H4 (cell line): Measurements from ENCODE around the gene DISP1. TPM values are rescaled to one million over a fixed set of nuclear protein-coding genes. Genes with fewer than 3 reads are reported as not detected.
"Not testable (repeated sequence)": the region's sequence is repeated elsewhere in the genome, so short reads cannot be mapped to it uniquely, and the experiment has no call there.

Source experiments
- DNase-seq: peaks from one replicate; pipeline ENCODE4 v3.0.0-alpha.2; 2015; ENCODE audit warnings: low spot score
- total RNA-seq: library from RNA; depleted of rRNA; stranded (reverse); fragments of >200 nt; shearing (Covaris generic); gene quantifications from 2 replicates; pipeline ENCODE4 v1.2.3, GENCODE V29; 2014

Gene DISP1
- total RNA-seq, 1 experiment from 2014 or later = 3.8 TPM

- peak; percentile 81 for DNase-seq
Measured at GRCh38 chr1:222798116-222798515, 16.7 kb upstream of the DISP1 start.

- no peak for DNase-seq
Measured at GRCh38 chr1:222798975-222799374, 15.9 kb upstream of the DISP1 start.

GRCh38 chr1:222801067-222801466, 13.8 kb upstream of the DISP1 start:
- DNase-seq = no peak

DNA sequence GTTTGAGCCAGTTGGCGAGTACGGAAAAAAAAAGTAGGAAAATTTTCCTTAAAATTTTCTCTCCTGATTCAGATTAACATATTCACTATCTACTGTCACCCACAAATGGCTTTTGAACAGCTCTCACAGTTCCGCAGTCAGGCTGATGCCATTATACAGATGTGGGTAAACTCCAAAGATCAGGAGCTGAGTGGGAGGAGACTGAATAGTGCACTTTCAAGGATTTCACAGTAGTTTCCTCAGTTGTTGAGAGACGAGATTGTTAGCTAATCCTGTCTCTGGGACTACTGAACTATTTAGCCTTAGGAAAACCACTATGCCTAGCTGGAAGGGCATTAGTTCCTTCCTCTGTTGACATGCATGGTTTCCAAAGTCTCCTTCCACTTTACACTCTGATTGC, 3.2 kb upstream of the DISP1 start:
- no peak for DNase-seq

GRCh38 chr1:222813866-222814535, 838 bp upstream of the DISP1 start:
- no peak for DNase-seq

- DNase-seq = no peak
Measured at GRCh38 chr1:222815440-222815765, 564 bp downstream of the DISP1 start.

GRCh38 chr1:222817529-222817928, 2.7 kb downstream of the DISP1 start:
- DNase-seq = peak; percentile 79

- DNase-seq = no peak
Measured at GRCh38 chr1:222818171-222818570, 3.3 kb downstream of the DISP1 start.

GRCh38 chr1:222820171-222820712, 5.4 kb downstream of the DISP1 start:
- DNase-seq = no peak

DNA sequence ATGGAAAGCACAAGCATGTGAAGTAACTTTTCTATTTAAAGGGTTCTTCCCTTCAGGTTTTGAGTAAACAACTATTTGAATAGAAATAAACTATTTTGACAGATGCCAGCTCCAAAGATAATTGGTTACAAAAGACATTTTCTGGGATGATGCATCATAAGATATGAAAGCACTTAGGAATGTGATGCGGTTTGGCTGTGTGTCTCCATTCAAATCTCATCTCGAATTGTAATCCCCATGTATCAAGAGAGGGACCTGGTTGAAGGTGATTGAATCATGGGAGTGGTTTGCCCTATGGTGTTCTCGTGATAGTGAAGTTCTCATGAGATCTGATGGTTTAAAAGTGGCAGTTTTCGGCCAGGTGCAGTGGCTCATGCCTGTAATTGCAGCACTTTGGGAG, 6.4 kb downstream of the DISP1 start:
- no peak for DNase-seq

GRCh38 chr1:222823695-222824094, 8.9 kb downstream of the DISP1 start:
- DNase-seq = no peak

DNA sequence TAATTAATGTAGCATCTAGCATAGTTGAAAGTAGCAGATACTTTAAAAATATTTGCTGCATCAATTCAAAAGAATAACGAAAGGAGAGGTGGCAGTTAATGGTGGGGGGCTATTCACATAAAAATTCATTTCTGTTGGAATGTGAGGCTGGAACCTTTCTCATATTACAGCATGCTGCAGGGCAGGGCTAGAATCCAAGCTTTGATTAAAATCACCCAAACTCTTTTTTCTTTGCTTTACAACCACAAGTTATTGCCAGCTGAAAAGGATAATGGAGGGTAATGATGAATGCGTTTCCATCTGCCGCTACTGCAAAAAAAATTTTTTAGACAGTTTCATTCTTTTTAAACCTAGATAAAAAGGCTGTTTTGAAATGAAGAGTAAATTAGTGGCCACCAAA, 9.8 kb downstream of the DISP1 start:
- DNase-seq = peak; percentile 41

- DNase-seq = no peak
Measured at GRCh38 chr1:222828939-222829338, 14.1 kb downstream of the DISP1 start.

GRCh38 chr1:222829868-222830267, 15.0 kb downstream of the DISP1 start:
- peak; percentile 44 for DNase-seq

- no peak for DNase-seq
Measured at GRCh38 chr1:222833356-222833876, 18.6 kb downstream of the DISP1 start.

DNA sequence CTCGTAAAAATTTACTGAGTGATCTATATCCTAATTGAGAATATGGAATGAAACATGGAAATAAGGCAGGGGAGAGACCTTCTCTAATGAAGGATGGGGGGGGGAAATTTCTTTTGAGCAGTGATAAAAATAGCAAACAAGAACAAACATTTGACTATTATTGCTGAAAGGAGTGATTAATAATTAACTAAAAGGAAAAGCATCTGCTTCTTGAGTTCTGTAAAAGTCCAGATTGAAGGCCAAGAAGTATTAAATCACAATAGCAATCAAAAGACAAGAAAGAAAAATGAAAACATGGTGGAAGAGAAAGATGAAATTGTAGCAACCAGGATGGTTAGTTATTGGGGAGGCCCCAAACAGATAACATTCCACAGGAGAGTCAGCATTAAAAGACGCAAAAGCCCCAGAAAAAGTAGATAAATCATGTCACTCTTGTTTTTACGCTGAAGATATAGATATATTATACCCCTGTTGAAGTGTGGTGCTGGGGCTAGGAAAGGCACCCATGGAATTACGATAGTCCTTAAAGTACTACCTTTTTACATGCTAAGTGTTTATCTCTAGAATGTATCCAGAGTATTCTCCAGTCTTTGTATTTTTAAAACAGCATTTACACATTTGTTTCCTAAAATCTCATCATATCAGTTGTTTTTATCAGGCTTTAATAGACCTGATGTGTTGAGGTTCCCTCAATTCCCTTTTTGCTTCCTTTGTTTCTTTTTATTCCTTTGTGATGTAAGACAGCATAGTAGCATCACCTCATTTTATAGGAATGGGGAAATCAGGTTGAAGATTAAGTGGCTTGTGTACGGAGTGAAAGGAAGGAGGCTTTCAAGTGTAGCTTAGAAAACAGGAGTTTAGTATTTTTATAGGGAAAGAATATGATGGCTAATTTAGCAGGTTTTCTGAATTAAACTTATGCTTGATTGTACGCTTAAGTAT, 28.9 kb downstream of the DISP1 start:
- DNase-seq = no peak

DNA sequence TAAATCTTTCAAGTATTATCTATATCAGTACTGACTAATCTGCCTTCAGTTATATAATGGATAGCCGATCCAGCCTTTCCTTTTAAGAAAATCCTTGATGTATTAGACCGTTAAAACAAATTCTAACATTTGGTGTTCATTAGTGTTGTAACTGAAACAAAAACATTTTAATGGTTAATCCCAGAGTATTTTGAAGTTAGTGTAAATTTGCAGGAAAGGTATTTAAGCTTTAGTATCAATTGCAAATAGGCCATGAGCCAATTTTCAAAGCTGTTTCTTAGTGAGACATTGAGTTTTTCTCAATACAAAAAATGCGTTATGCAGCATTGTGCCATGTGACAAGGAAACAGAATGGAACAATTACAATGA, 29.6 kb downstream of the DISP1 start:
- DNase-seq = no peak

DNA sequence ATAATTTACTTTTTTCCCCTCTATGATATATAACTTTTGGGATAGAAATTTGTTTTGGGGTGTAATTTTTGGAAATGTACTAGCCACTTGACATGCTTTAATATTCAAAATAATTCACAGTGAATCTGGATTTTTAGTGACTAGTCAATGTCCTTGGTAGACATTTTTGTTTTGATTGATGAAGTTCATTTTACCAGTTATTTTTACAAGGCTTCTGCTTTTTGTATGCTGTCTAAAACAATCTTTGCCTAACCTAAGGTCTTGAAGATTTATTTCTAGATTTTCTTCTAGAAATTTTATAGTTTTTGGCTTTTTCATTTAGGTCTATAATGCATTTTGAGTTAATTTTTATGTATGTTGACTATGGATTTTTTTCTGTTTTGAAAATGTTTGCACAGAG, 30.9 kb downstream of the DISP1 start:
- DNase-seq = no peak

GRCh38 chr1:222850550-222850949, 35.7 kb downstream of the DISP1 start:
- DNase-seq = not testable (repeated sequence)

DNA sequence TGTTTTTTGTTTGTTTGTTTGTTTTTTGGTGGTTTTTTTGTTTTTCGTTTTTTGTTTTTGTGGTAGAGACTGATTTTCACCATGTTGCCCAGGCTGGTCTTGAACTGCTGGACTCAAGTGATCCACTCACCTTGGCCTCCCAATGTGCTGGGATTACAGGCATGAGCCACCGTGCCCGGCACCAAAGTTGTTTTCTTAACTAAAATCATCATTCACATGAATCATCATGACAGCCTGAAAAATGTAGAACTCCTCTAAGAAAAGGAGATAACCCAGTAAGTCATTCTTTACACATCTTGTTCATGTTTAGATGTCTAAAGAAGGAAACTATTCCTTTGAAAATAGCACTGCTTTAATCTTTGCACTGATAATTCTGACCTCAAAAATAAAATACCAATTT, 37.5 kb downstream of the DISP1 start:
- DNase-seq = no peak

- DNase-seq = no peak
Measured at GRCh38 chr1:222861062-222861461, 46.2 kb downstream of the DISP1 start.
